Vagina (tissue), 2 donors: Measurements from ENCODE around the gene DNASE1L3. TPM values are rescaled to one million over a fixed set of nuclear protein-coding genes. Genes with fewer than 3 reads are reported as not detected.

Experiments
- DNase-seq, 2 donors: peaks; one replicate each; pipeline ENCODE4 v3.0.0-alpha.2; 2017; ENCODE audit errors: extremely low spot score in 2 of 2
- H3K27ac ChIP-seq: fragments of 200-600 bp; sonication (generic); one replicate; pipeline ENCODE4 v1.5.1; 2019
- H3K27me3 ChIP-seq: fragments of 200-600 bp; sonication (generic); one replicate; pipeline ENCODE4 v1.5.1; 2019
- H3K36me3 ChIP-seq, 2 donors: fragments of 200-600 bp; sonication (generic); one replicate each; pipeline ENCODE4 v1.5.1; 2017 to 2019
- H3K4me1 ChIP-seq: fragments of 200-600 bp; sonication (generic); one replicate; pipeline ENCODE4 v1.5.1; 2019
- H3K4me3 ChIP-seq, 2 donors: fragments of 200-600 bp; sonication (generic); 1 replicate in 1 of 2; 2 replicates in 1 of 2; pipeline ENCODE4 v1.5.1; 2016 to 2019
- H3K9me3 ChIP-seq: fragments of 200-600 bp; sonication (generic); one replicate; pipeline ENCODE4 v1.5.1; 2019
- CTCF ChIP-seq, 3 experiments: fragments of 450-650 bp in 2 of 3; fragments of 200-600 bp in 1 of 3; sonication (generic) in 1 of 3; IDR thresholded peaks; one replicate each; pipeline ENCODE4 v1.5.1; 2017 to 2019; ENCODE audit warnings: antibody characterized with exemption in 3 of 3, mild to moderate bottlenecking in 2 of 3, moderate library complexity in 2 of 3
- POLR2A ChIP-seq, 2 donors: fragments of 450-650 bp; IDR thresholded peaks; one replicate each; pipeline ENCODE4 v1.6.1; 2017; ENCODE audit warnings: antibody characterized with exemption in 2 of 2, mild to moderate bottlenecking in 2 of 2, moderate library complexity in 2 of 2
- POLR2AphosphoS5 ChIP-seq, 2 donors: sonication (generic); formaldehyde crosslinking; IDR thresholded peaks; one replicate each; pipeline ENCODE4 v1.9.0; 2017; ENCODE audit warnings: antibody characterized with exemption in 2 of 2, mild to moderate bottlenecking in 2 of 2, low read depth in 1 of 2; ENCODE audit not compliant: insufficient read depth in 1 of 2
- intact Hi-C: fragments of 100-400 bp; cut with DNase I; formaldehyde crosslinking; loops from one replicate; pipeline ENCODE4 v1.15.1; 2023
- total RNA-seq: library from RNA; depleted of rRNA; stranded (reverse); fragments of >200 nt; gene quantifications from one replicate; pipeline ENCODE4 v1.2.3, GENCODE V29; 2016

Gene DNASE1L3
- total RNA-seq, 1 donor from 2014 or later: 13.3 TPM

- TF ChIP-seq CTCF (IDR thresholded peaks at IDR 0.05) (no peak), POLR2A (IDR thresholded peaks at IDR 0.05) (no peak), POLR2AphosphoS5 (IDR thresholded peaks at IDR 0.05; ENCODE audit: insufficient read depth in 1 of 2, low read depth in 1 of 2) (no peak)
- H3K9me3 ChIP-seq: no peaks in the 10 kb centered on the region
- no peaks in the 10 kb centered on the region for H3K27me3 ChIP-seq
- H3K36me3 ChIP-seq: no peaks in the 10 kb centered on the region
- H3K4me3 ChIP-seq: no peak overlapping the region
- no peak for DNase-seq
- intact Hi-C loops: no loop called here
- no peak overlapping the region for H3K27ac ChIP-seq
- peaks cover 8% of the 10 kb centered on the region for H3K4me1 ChIP-seq
These were observed 18.7 kb downstream of the DNASE1L3 start for GRCh38 chr3:58192069-58192468.

DNA sequence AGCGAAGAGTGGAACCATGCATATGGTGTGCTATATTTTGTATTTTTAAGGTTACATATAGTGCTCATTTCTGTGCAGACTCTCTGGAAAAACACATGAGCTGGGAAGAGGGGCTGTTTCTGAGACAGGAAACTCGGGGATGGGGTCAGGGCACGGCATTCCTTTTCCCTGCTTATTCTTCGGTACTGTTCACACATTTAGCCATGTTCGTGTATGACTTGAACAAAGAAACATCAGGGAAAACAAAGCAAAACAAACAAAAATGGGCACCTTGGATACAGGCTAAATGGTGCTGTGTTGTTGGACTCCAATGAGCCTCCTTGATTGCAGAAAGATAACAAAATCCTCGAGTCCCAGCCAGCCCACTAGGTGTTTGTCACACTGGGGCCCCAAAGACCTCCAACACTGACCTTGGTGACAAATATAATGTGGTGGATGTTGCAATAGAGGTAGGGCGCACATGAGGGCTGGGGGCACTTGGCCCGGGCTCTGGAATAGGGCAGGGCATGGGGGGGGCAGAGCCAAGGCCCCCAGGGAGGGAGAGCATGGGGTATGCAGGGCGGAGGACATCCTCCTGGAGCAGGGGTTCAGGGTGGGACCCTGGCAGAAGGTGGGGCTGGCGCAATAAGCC is 19.3 kb downstream of the DNASE1L3 start:
- intact Hi-C loops: no loop called here
- H3K4me1 ChIP-seq: peaks cover 8% of the 10 kb centered on the region
- no peak for DNase-seq
- H3K36me3 ChIP-seq: no peaks in the 10 kb centered on the region
- no peaks in the 10 kb centered on the region for H3K9me3 ChIP-seq
- no peak overlapping the region for H3K4me3 ChIP-seq
- TF ChIP-seq CTCF (IDR thresholded peaks at IDR 0.05) (no peak), POLR2A (IDR thresholded peaks at IDR 0.05) (no peak), POLR2AphosphoS5 (IDR thresholded peaks at IDR 0.05; ENCODE audit: insufficient read depth in 1 of 2, low read depth in 1 of 2) (no peak)
- H3K27me3 ChIP-seq: no peaks in the 10 kb centered on the region
- no peak overlapping the region for H3K27ac ChIP-seq

GRCh38 chr3:58190882-58191281 is 19.9 kb downstream of the DNASE1L3 start:
- Histone ChIP-seq H3K27me3 (no peaks in the 10 kb centered on the region), H3K27ac (no peak overlapping the region), H3K9me3 (no peaks in the 10 kb centered on the region), H3K4me1 (peaks cover 8% of the 10 kb centered on the region), H3K36me3 (no peaks in the 10 kb centered on the region), H3K4me3 (no peak overlapping the region)
- intact Hi-C loops: no loop called here
- no peak for DNase-seq
- TF ChIP-seq CTCF (IDR thresholded peaks at IDR 0.05) (no peak), POLR2AphosphoS5 (IDR thresholded peaks at IDR 0.05; ENCODE audit: insufficient read depth in 1 of 2, low read depth in 1 of 2) (no peak), POLR2A (IDR thresholded peaks at IDR 0.05) (no peak)

DNA sequence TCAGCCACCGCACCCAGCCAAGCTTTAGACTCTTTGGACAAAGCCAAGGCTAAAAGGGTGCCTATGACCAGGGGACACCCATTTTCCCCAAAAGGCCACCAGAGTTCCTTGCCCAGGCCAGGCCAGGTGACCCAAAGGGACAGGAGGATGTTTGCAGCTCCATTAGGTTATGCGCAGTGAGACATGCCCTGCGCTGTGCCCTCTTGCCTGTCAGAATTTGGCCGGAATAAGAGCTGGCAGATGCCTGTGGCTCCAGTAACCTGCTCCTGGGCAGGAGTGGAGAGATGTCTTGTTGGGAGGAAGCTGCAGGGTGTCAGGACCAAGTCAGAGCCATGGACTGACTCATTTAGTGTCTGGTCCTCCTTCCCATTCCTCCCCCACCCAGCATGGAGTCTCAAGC is 20.5 kb downstream of the DNASE1L3 start:
- no peak for DNase-seq
- H3K9me3 ChIP-seq: no peaks in the 10 kb centered on the region
- no peak overlapping the region for H3K4me3 ChIP-seq
- TF ChIP-seq POLR2AphosphoS5 (IDR thresholded peaks at IDR 0.05; ENCODE audit: insufficient read depth in 1 of 2, low read depth in 1 of 2) (no peak), CTCF (IDR thresholded peaks at IDR 0.05) (no peak), POLR2A (IDR thresholded peaks at IDR 0.05) (no peak)
- H3K36me3 ChIP-seq: no peaks in the 10 kb centered on the region
- H3K27ac ChIP-seq: no peak overlapping the region
- intact Hi-C loops: no loop called here
- H3K27me3 ChIP-seq: no peaks in the 10 kb centered on the region
- peaks cover 8% of the 10 kb centered on the region for H3K4me1 ChIP-seq

- no peaks in the 10 kb centered on the region for H3K36me3 ChIP-seq
- no peak overlapping the region for H3K4me3 ChIP-seq
- H3K27me3 ChIP-seq: no peaks in the 10 kb centered on the region
- intact Hi-C loops: loop anchor here (5.0 to 10.0 kb wide), 2 partner anchors 113 to 225 kb away; no protein-coding TSS in a partner anchor
- TF ChIP-seq POLR2A (IDR thresholded peaks at IDR 0.05) (no peak), CTCF (IDR thresholded peaks at IDR 0.05) (no peak), POLR2AphosphoS5 (IDR thresholded peaks at IDR 0.05; ENCODE audit: insufficient read depth in 1 of 2, low read depth in 1 of 2) (no peak)
- no peak overlapping the region for H3K27ac ChIP-seq
- no peak for DNase-seq
- peaks cover 8% of the 10 kb centered on the region for H3K4me1 ChIP-seq
- no peaks in the 10 kb centered on the region for H3K9me3 ChIP-seq
These were observed 21.1 kb downstream of the DNASE1L3 start for GRCh38 chr3:58189691-58190090.
